DND-41 (cell line): Measurements from ENCODE around the gene TEX22.

Source experiments
- ATAC-seq: fragments of 200-7000 bp; cut with Tn5 transposase; 3 replicates; pipeline ENCODE4 v1.9.1; 2021; ENCODE audit warnings: low read depth; ENCODE audit not compliant: insufficient read depth
- DNase-seq: peaks from one replicate; pipeline ENCODE4 v3.0.0-alpha.2; 2020
- H2AFZ ChIP-seq: 2 replicates; pipeline ENCODE4 v1.6.0; 2012; ENCODE audit warnings: low read depth, low read length
- H3K27ac ChIP-seq: 2 replicates; pipeline ENCODE4 v1.5.1; 2012; ENCODE audit warnings: low read length, inconsistent platforms
- H3K27me3 ChIP-seq: fragments of 200-600 bp; sonication (generic); 2 replicates; pipeline ENCODE4 v1.6.0; 2012; ENCODE audit warnings: low read length, mild to moderate bottlenecking, inconsistent platforms; ENCODE audit not compliant: insufficient read depth, poor library complexity
- H3K36me3 ChIP-seq: 2 replicates; pipeline ENCODE4 v1.5.1; 2012; ENCODE audit warnings: low read length, inconsistent platforms; ENCODE audit not compliant: insufficient read depth
- H3K4me1 ChIP-seq: 2 replicates; pipeline ENCODE4 v1.5.1; 2012; ENCODE audit warnings: mild to moderate bottlenecking, low read length; ENCODE audit not compliant: insufficient read depth
- H3K4me2 ChIP-seq: 2 replicates; pipeline ENCODE4 v1.6.0; 2012; ENCODE audit warnings: mild to moderate bottlenecking, moderate library complexity, low read length, inconsistent platforms; ENCODE audit not compliant: insufficient read depth
- H3K4me3 ChIP-seq, 2 experiments: fragments of 200-600 bp in 1 of 2; shearing (Covaris generic) in 1 of 2; 2 replicates each; pipeline ENCODE4 v1.5.1; 2012 to 2016; ENCODE audit warnings: inconsistent platforms in 2 of 2, low read length in 2 of 2, mild to moderate bottlenecking in 2 of 2, low read depth in 1 of 2, moderate library complexity in 1 of 2
- H3K79me2 ChIP-seq: 2 replicates; pipeline ENCODE4 v1.6.0; 2012; ENCODE audit warnings: low read length, inconsistent platforms; ENCODE audit not compliant: insufficient read depth
- H3K9ac ChIP-seq: 2 replicates; pipeline ENCODE4 v1.6.0; 2012; ENCODE audit warnings: low read depth, mild to moderate bottlenecking, inconsistent platforms, low read length, moderate library complexity
- H3K9me3 ChIP-seq: 2 replicates; pipeline ENCODE4 v1.5.1; 2012; ENCODE audit warnings: low read length, moderate library complexity, mild to moderate bottlenecking, inconsistent platforms; ENCODE audit not compliant: insufficient read depth, severe bottlenecking
- H4K20me1 ChIP-seq: 2 replicates; pipeline ENCODE4 v1.6.0; 2012; ENCODE audit warnings: low read length; ENCODE audit not compliant: insufficient read depth
- EZH2 ChIP-seq: IDR thresholded peaks from 3 replicates; pipeline ENCODE4 v1.6.1; 2012; ENCODE audit warnings: borderline replicate concordance, low read depth, mild to moderate bottlenecking, moderate library complexity, low read length, inconsistent platforms; ENCODE audit not compliant: severe bottlenecking
- TF ChIP-seq, protein P1 (sequence below): IDR thresholded peaks from 2 replicates; pipeline ENCODE4 v1.5.1; 2012; ENCODE audit warnings: borderline replicate concordance, low read length, moderate library complexity, mild to moderate bottlenecking; ENCODE audit not compliant: poor library complexity, severe bottlenecking; ENCODE audit errors: extremely low read depth

Gene TEX22, protein sequence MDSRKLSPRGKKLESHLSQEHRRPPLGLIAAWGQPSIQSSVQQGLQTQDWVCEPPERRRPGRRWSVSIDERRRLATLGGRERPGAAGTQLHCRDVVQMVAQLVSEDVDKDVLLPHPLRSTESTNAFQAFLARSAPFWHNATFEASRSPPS

DNA sequence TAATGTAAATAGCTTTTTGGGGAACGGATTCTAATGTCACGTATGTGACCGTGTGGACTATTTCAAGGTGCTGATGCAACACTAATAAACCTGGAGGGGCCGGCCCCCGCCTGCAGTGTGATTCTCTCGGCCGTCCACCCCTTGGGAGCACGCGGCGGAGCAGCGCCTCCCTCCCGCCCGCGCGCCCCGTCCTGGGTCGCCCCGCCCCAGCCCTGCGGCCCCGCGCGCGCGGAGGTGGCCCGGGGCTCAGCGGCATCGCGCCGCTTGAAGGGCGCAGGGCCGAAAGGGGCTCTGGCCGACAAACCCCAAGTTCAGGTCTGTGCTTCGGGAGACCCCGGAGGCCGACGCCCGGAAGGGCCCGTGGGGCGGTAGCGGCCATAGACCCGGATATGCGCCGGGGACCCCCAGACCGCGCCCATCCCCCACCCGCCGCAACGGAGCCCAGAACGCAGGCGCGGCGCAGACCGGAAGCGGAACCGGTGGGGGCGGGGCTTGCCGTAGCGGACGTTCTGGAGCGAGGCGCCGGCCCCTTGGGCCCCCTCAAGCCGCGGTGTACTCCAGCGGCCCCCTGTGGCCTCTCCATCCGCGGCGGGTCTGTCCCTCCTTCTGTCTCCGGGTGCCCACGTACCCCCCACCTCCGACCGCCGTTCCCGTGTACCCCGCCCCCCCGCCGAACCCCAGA is at the start of gene TEX22:
TEX22 (plus strand) TSS at position 495 of the 682 bp plus-strand sequence. CDS start 803 bp downstream, outside the sequence.
- H3K27me3 ChIP-seq = no peaks in the 10 kb centered on the region
- ATAC-seq = peak; percentile 83
- H3K9ac ChIP-seq = peak within 1 kb of the TSS; percentile 98
- H3K27ac ChIP-seq = peak within 1 kb of the TSS; percentile 97
- peak within 1 kb of the TSS; percentile 94 for H3K4me2 ChIP-seq
- peak within 1 kb of the TSS; percentile 92 to 95 for H3K4me3 ChIP-seq
- TF ChIP-seq, protein P1, sequence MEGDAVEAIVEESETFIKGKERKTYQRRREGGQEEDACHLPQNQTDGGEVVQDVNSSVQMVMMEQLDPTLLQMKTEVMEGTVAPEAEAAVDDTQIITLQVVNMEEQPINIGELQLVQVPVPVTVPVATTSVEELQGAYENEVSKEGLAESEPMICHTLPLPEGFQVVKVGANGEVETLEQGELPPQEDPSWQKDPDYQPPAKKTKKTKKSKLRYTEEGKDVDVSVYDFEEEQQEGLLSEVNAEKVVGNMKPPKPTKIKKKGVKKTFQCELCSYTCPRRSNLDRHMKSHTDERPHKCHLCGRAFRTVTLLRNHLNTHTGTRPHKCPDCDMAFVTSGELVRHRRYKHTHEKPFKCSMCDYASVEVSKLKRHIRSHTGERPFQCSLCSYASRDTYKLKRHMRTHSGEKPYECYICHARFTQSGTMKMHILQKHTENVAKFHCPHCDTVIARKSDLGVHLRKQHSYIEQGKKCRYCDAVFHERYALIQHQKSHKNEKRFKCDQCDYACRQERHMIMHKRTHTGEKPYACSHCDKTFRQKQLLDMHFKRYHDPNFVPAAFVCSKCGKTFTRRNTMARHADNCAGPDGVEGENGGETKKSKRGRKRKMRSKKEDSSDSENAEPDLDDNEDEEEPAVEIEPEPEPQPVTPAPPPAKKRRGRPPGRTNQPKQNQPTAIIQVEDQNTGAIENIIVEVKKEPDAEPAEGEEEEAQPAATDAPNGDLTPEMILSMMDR = peak; percentile 31
- TF ChIP-seq EZH2 = no peak
- peaks cover 12% of the 10 kb centered on the region for H4K20me1 ChIP-seq
- peaks cover 27% of the 10 kb centered on the region for H3K36me3 ChIP-seq
- peak within 1 kb of the TSS; percentile 91 for H2AFZ ChIP-seq
- peaks cover 30% of the 10 kb centered on the region for H3K4me1 ChIP-seq
- peaks cover 22% of the 10 kb centered on the region for H3K79me2 ChIP-seq
- no peaks in the 10 kb centered on the region for H3K9me3 ChIP-seq
- DNase-seq = peak; percentile 92

DNA sequence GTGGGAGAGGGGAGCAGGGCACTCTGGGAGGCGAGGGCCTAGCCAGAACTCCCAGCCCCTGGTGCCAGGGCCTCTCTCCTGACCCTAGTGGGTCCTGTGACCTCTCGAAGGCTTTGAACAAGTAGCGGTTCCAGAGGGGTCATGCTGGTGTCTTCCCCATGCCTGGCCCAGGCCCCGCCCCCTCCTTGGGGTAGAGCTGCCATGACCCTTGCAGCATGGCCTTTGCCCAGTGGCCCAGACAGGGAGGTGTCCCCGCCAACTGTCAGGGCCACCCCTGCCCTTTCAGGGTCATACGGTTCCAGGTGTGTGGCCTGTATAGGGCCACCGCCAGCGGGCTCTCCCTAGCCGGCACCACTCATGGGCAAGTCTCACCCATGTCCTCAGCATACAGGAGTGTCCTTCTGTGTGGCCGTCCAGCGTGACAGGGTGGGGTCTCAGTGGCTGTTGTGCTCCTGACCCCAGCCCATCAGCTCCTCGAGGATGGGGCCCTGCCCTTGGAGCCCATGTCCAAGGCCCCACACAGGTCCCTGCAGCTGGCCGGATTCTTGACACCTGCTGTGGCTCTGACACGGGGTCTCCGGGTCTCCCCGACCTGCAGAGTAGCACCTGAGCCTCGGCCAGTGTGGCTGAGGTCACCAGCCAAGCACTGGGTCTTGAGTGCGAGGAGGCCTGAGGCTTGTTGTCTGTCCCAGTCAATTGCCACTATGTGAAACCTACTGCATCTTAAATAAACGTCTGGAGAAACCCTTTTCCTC is 49.2 kb upstream of the TEX22 start:
- Histone ChIP-seq H4K20me1 (peaks cover 36% of the 10 kb centered on the region), H2AFZ (no peak overlapping the region), H3K9ac (no peak overlapping the region), H3K27ac (no peak overlapping the region), H3K36me3 (peaks cover 8% of the 10 kb centered on the region), H3K9me3 (no peaks in the 10 kb centered on the region), H3K79me2 (peaks cover 19% of the 10 kb centered on the region; the same call in 1 of the 2 replicates), H3K4me2 (no peak overlapping the region), H3K4me1 (no peaks in the 10 kb centered on the region), H3K4me3 (no peak overlapping the region), H3K27me3 (no peaks in the 10 kb centered on the region)
- TF ChIP-seq, protein P1 = no peak
- TF ChIP-seq EZH2 = no peak
- ATAC-seq = no peak
- DNase-seq = no peak

DNA sequence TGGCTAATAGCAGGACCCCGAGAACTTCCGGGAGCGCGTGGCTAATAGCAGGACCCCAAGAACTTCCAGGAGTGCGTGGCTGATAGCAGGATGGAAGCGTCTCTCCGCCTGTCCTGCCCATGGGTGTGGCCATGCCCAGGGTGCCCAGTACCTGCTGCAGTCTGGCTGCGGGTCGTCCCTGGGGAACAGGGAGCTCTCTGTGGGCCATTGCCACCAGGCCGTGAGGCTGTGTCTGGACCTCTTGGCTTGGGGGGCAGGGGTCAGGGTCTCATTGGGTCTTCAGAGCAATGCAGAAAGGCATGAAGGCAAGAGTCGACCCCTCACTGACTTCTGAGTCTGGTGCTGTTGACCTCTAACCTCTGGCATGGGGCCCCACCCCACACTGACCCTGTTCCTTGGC is 48.3 kb upstream of the TEX22 start:
- peaks cover 12% of the 10 kb centered on the region for H3K36me3 ChIP-seq
- H3K4me2 ChIP-seq = no peak overlapping the region
- no peak overlapping the region for H3K9ac ChIP-seq
- no peak for TF ChIP-seq EZH2
- TF ChIP-seq, protein P1 = no peak
- DNase-seq = no peak
- no peaks in the 10 kb centered on the region for H3K4me1 ChIP-seq
- no peaks in the 10 kb centered on the region for H3K27me3 ChIP-seq
- no peak for ATAC-seq
- H3K4me3 ChIP-seq = no peak overlapping the region
- no peaks in the 10 kb centered on the region for H3K9me3 ChIP-seq
- H3K27ac ChIP-seq = no peak overlapping the region
- H4K20me1 ChIP-seq = peaks cover 37% of the 10 kb centered on the region
- H3K79me2 ChIP-seq = peaks cover 16% of the 10 kb centered on the region; the same call in 1 of the 2 replicates
- H2AFZ ChIP-seq = no peak overlapping the region
